GM12872 (cell line): ENCODE data around the gene FGD5.

ENCODE experiments used
- CTCF ChIP-seq: IDR thresholded peaks from 3 replicates; pipeline ENCODE4 v1.5.1; 2011; ENCODE audit warnings: low read depth, mild to moderate bottlenecking, low read length, moderate library complexity; ENCODE audit not compliant: insufficient read depth

The FGD5 gene

DNA sequence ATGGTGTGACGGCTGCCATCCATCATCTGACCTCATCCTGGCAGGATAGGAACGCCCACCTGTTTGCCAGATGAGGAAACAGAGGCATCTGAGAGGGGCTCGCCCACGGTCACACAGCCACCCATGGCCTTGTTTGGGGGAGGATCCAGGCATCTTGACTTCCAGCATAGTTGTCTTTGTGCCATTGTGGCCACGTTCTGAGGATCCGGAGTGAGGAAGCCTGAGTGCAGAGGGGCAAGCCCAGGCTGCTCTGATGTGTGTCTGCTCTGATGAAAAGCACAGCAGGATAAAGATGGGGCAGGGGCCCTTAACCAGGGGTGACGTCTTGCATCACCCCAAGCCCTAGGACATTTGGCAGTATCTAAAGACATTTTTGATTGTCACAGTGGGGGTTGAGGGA is 58.7 kb downstream of the FGD5 start:
- no peak for TF ChIP-seq CTCF

GRCh38 chr3:14879211-14879874 is 60.6 kb downstream of the FGD5 start:
- no peak for TF ChIP-seq CTCF

DNA sequence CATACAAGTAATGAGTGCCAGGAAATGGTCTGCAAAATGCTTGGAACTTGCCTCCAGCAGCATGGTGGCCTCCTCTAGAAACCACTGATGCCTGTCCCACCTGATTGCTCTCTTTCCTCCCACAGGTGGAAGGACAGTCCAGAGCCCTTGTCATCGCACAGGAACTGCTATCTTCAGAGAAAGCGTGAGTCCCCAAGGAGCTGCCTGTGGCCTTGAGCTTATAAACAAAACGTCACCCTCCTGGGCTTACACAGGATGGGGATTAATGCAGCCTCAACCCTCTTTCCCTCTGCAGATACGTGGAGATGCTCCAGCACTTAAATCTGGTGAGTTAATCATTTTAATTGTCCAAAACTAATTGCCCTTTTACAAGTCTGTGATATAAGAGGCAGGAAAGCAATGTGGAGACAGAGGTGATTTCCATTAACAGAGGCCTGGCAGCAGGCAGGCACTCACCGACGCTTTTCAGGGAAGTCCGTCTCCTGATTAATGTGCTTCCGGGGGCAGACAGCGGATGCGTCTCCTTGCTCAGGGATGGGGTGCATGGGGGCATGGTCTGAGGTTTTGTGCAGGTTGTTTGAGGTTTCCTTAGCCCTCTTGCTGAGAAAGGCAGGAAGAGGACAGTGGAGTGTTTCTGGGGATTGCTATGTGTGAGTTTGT is 61.8 kb downstream of the FGD5 start:
- no peak for TF ChIP-seq CTCF

GRCh38 chr3:14883226-14883625 is 64.5 kb downstream of the FGD5 start:
- no peak for TF ChIP-seq CTCF

DNA sequence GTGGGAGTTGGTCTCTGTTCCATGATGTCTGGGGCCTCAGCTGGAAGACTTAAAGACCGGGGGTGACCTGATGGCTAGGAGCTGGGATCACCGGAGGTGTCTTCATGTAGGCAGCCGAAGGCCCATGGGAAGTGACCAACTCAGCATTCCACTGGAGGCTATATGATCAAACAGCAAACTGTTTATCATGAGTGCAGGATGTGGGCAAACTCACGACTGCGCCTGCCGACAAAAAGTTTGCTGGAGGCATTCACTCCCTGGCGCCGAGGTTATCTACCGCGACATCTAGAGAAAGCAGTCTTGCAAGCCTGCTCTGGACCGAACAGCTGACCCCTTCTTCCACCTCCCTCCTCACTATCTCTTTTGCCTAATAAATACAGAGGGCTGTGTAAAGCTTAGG is 65.9 kb downstream of the FGD5 start:
- no peak for TF ChIP-seq CTCF

- no peak for TF ChIP-seq CTCF
These were observed 66.5 kb downstream of the FGD5 start for GRCh38 chr3:14885307-14885706.

DNA sequence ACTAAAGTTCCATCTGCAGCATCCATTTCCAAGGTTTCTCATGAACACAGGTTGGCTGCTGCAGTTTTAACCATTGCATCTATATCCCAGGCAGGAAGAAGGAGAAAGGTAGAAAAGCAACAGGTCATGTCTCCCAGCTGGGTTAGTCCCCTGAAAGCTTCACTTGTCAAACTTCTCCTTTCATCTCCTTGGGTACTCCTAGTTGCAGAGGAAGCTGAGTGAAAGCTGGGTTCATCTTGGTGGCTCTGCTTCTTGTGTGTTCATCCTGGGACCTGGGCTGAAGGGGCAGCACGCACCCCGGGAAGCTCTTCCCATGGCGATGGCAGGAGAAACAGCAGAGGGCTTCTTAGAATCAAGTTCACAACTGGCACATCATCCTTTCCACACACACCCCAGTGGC is 67.3 kb downstream of the FGD5 start:
- no peak for TF ChIP-seq CTCF

DNA sequence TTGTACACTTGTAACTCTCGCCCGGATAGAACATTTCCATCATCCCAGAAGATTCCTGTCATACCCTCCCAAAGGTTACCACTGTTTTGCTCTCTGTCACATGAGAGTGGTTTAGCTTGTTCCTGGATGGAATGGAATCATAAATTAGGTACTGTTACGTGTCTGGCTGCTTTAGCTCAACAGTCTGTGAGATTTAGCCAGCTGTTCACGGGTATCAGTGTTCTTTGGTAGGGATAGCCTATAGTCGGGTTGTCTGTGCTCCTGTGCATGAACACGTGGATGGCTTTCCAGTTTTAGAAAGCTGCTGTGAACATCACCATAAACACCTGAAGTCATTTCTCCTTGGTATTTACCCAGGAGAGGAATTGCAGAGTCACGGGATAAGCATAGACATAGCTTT is 70.4 kb downstream of the FGD5 start:
- no peak for TF ChIP-seq CTCF
